K562 (cell line): ENCODE measurements around the gene LIMK1. TPM values are rescaled to one million over a fixed set of nuclear protein-coding genes. Genes with fewer than 3 reads are reported as not detected.

ENCODE experiments used
- ATF2 ChIP-seq: sonication (generic); formaldehyde crosslinking; IDR thresholded peaks from 2 replicates; pipeline ENCODE4 v1.8.1; 2022; ENCODE audit warnings: missing genetic modification reagents
- ETV1 ChIP-seq: fragments of 450-650 bp; conservative IDR thresholded peaks from 2 replicates; pipeline ENCODE4 v1.6.1; 2016; ENCODE audit warnings: missing genetic modification characterization, control low read depth, low read depth, missing compliant biosample characterization
- HDAC1 ChIP-seq, 2 experiments: fragments of 450-650 bp; IDR thresholded peaks; 2 replicates each; pipeline ENCODE4 v1.6.1; 2016 to 2017; ENCODE audit warnings: inconsistent platforms in 1 of 2, mild to moderate bottlenecking in 1 of 2, moderate library complexity in 1 of 2
- HES1 ChIP-seq: fragments of 450-650 bp; IDR thresholded peaks from 2 replicates; pipeline ENCODE4 v1.6.1; 2016; ENCODE audit warnings: low read depth, mild to moderate bottlenecking, moderate library complexity
- IRF2 ChIP-seq: sonication (generic); formaldehyde crosslinking; IDR thresholded peaks from 2 replicates; pipeline ENCODE4 v1.8.1; 2022; ENCODE audit warnings: mild to moderate bottlenecking, missing genetic modification reagents
- MEIS2 ChIP-seq: fragments of 450-650 bp; IDR thresholded peaks from 2 replicates; pipeline ENCODE4 v1.6.1; 2014; ENCODE audit warnings: mild to moderate bottlenecking; ENCODE audit not compliant: partially characterized antibody
- NBN ChIP-seq: fragments of 450-650 bp; IDR thresholded peaks from 2 replicates; pipeline ENCODE4 v1.6.1; 2016; ENCODE audit warnings: low read depth, mild to moderate bottlenecking
- NFE2 ChIP-seq: IDR thresholded peaks from 2 replicates; pipeline ENCODE4 v1.6.1; 2014; ENCODE audit warnings: antibody characterized with exemption, low read depth
- RCOR1 ChIP-seq, 2 experiments: IDR thresholded peaks; 2 replicates each; pipeline ENCODE4 v1.6.1; 2012; ENCODE audit warnings: low read depth in 2 of 2, low read length in 2 of 2, borderline replicate concordance in 1 of 2, improper control_type of control experiment in 1 of 2
- RFX5 ChIP-seq: IDR thresholded peaks from 2 replicates; pipeline ENCODE4 v1.6.1; 2011; ENCODE audit warnings: low read depth, mild to moderate bottlenecking, improper control_type of control experiment, low read length
- STAG1 ChIP-seq: sonication (generic); formaldehyde crosslinking; IDR thresholded peaks from 2 replicates; pipeline ENCODE4 v1.5.0; 2020; ENCODE audit warnings: missing genetic modification reagents, borderline replicate concordance
- THRA ChIP-seq: fragments of 450-650 bp; IDR thresholded peaks from 2 replicates; pipeline ENCODE4 v1.6.1; 2017; ENCODE audit warnings: mild to moderate bottlenecking, moderate library complexity
- TRIM25 ChIP-seq: fragments of 450-650 bp; IDR thresholded peaks from 2 replicates; pipeline ENCODE4 v1.7.0; 2016; ENCODE audit warnings: borderline replicate concordance
- ZBED1 ChIP-seq: IDR thresholded peaks from 2 replicates; pipeline ENCODE4 v1.6.1; 2014
- ZBTB5 ChIP-seq: fragments of 450-650 bp; IDR thresholded peaks from 2 replicates; pipeline ENCODE4 v1.6.1; 2017; ENCODE audit warnings: antibody characterized with exemption
- ZBTB9 ChIP-seq: fragments of 450-650 bp; formaldehyde crosslinking; IDR thresholded peaks from 2 replicates; pipeline ENCODE4 v1.4.0; 2020; ENCODE audit warnings: mild to moderate bottlenecking, moderate library complexity
- ZFP30 ChIP-seq: fragments of 250-450 bp; sonication (Bioruptor Pico); IDR thresholded peaks from 2 replicates; pipeline ENCODE4 v1.8.0; 2022; ENCODE audit warnings: moderate library complexity, mild to moderate bottlenecking, inconsistent platforms, borderline replicate concordance
- ZNF232 ChIP-seq: sonication (generic); formaldehyde crosslinking; IDR thresholded peaks from 2 replicates; pipeline ENCODE4 v1.8.0; 2022; ENCODE audit warnings: mild to moderate bottlenecking, missing genetic modification reagents
- ZNF384 ChIP-seq: IDR thresholded peaks from 2 replicates; pipeline ENCODE4 v1.6.1; 2012; ENCODE audit warnings: low read depth, low read length, improper control_type of control experiment
- ZNF551 ChIP-seq: fragments of 250-450 bp; sonication (Bioruptor Pico); IDR thresholded peaks from 2 replicates; pipeline ENCODE4 v1.5.0; 2021; ENCODE audit warnings: mild to moderate bottlenecking, moderate library complexity
- ZNF589 ChIP-seq: fragments of 200-800 bp; sonication (Bioruptor generic); IDR thresholded peaks from 2 replicates; pipeline ENCODE4 v1.6.1; 2016; ENCODE audit warnings: low read depth, missing genetic modification characterization, missing compliant biosample characterization
- polyA plus RNA-seq, 8 experiments: library from polyadenylated mRNA; depleted of rRNA in 4 of 8; stranded (reverse) in 5 of 8; unstranded in 3 of 8; fragments of >200 nt; fragmentation: Nextera tagmentation in 2 of 8; fragmentation: Illumina TruSeq in 1 of 8; extraction: Ambion mirVana in 2 of 8; extraction: Trizol in 1 of 8; gene quantifications; 2 replicates each; pipeline versions ENCODE4 v1.2.1 to v1.2.3, GENCODE V29; 2011 to 2014; ENCODE audit warnings: inconsistent platforms in 1 of 8, missing spikeins in 1 of 8
- total RNA-seq, 7 experiments: library from RNA; depleted of rRNA in 6 of 7; stranded (reverse); fragments of >200 nt in 6 of 7; fragmentation: Illumina TruSeq in 2 of 7; extraction: Trizol in 2 of 7; gene quantifications; 2 replicates each; pipeline versions ENCODE4 v1.2.1 to v1.2.3, GENCODE V29; 2011 to 2021; ENCODE audit warnings: low replicate concordance in 1 of 7

The LIMK1 gene
- total and polyA plus RNA-seq, 9 of the 15 experiments (the other 6 are each of a cell fraction or from before 2014, with no cell fraction given): 0.14 to 30.0 (median 15.9) TPM

- TF ChIP-seq ZBTB9 (CRISPR knock-in tag): no peak
- 0 out of 2 replicates have a peak, but pooled peaks have one; percentile 15 for TF ChIP-seq ZNF384
- TF ChIP-seq ZBED1: no peak
- no peak for TF ChIP-seq HDAC1 (IDR thresholded peaks at IDR 0.05)
- no peak for TF ChIP-seq ZNF232
- TF ChIP-seq NBN: no peak
- no peak for TF ChIP-seq TRIM25
- no peak for TF ChIP-seq IRF2
- no peak for TF ChIP-seq STAG1 (CRISPR knock-in tag)
- no peak for TF ChIP-seq THRA
- TF ChIP-seq RCOR1 (IDR thresholded peaks at IDR 0.05; ENCODE audit: borderline replicate concordance in 1 of 2, low read depth in 2 of 2, low read length in 2 of 2): no peak
- TF ChIP-seq NFE2: no peak
- no peak for TF ChIP-seq ZNF589 (CRISPR knock-in tag)
- TF ChIP-seq ZBTB5: no peak
- no peak for TF ChIP-seq ETV1 (tag)
- no peak for TF ChIP-seq RFX5
- TF ChIP-seq MEIS2: peak; percentile 9
- TF ChIP-seq ATF2 (CRISPR knock-in tag): no peak
- TF ChIP-seq HES1: no peak
- no peak for TF ChIP-seq ZFP30
- no peak for TF ChIP-seq ZNF551 (CRISPR knock-in tag)
These were observed 50.6 kb downstream of the LIMK1 start (continued) for GRCh38 chr7:74134117-74134620.
